PC-9 (cell line): ENCODE measurements around the gene SLC43A1. TPM values are rescaled to one million over a fixed set of nuclear protein-coding genes. Genes with fewer than 3 reads are reported as not detected.

Experiments used
- BruUV-seq: library from RNA; stranded (reverse); fragments of 400-500 nt; replicated peaks from 2 replicates; lab custom pipeline; 2021; lab: Mats Ljungman, UMichigan
- CTCF ChIA-PET: fragments of 300-600 bp; sonication (Branson Sonifier 250); formaldehyde crosslinking; loops from one replicate; lab custom pipeline; 2022; ENCODE audit warnings: antibody characterized with exemption; lab: Charles Lee
- POLR2A ChIA-PET: fragments of 300-600 bp; sonication (Branson Sonifier 250); formaldehyde crosslinking; loops from one replicate; lab custom pipeline; 2022; ENCODE audit warnings: antibody characterized with exemption; ENCODE audit not compliant: unreplicated experiment; lab: Charles Lee
- DNase-seq, 2 experiments: peaks; one replicate each; pipeline versions ENCODE4 v3.0.0 to v3.0.0-alpha.2; 2015 to 2022; ENCODE audit warnings: mixed read lengths in 1 of 2
- H2AFZ ChIP-seq: fragments of 200-600 bp; sonication (generic); 2 replicates; pipeline ENCODE4 v1.8.1; 2017; ENCODE audit warnings: antibody characterized with exemption
- H3F3A ChIP-seq: fragments of 200-600 bp; sonication (generic); 2 replicates; pipeline ENCODE4 v1.8.1; 2017; ENCODE audit warnings: antibody characterized with exemption, mild to moderate bottlenecking, low read depth; ENCODE audit not compliant: insufficient read depth
- H3K27ac ChIP-seq: fragments of 200-600 bp; sonication (generic); 2 replicates; pipeline ENCODE4 v1.6.1; 2016; ENCODE audit warnings: mixed run types
- H3K27me3 ChIP-seq: fragments of 200-600 bp; sonication (generic); 2 replicates; pipeline ENCODE4 v1.6.1; 2016; ENCODE audit warnings: low read depth, mixed run types; ENCODE audit not compliant: insufficient read depth
- H3K36me3 ChIP-seq: fragments of 200-600 bp; sonication (generic); 2 replicates; pipeline ENCODE4 v1.6.1; 2016; ENCODE audit warnings: low read depth, mixed run types
- H3K4me1 ChIP-seq: fragments of 200-600 bp; sonication (generic); replicated peaks from 2 replicates; pipeline ENCODE4 v1.6.1; 2016; ENCODE audit warnings: mixed run types; ENCODE audit not compliant: insufficient read depth
- H3K4me2 ChIP-seq: fragments of 200-600 bp; sonication (generic); 2 replicates; pipeline ENCODE4 v1.6.1; 2017; ENCODE audit warnings: mixed run types
- H3K4me3 ChIP-seq: fragments of 200-600 bp; sonication (generic); 2 replicates; pipeline ENCODE4 v1.6.1; 2016; ENCODE audit warnings: mixed run types
- H3K79me2 ChIP-seq: fragments of 200-600 bp; sonication (generic); 2 replicates; pipeline ENCODE4 v1.6.1; 2017; ENCODE audit warnings: low read depth, mixed run types
- H3K9me2 ChIP-seq: fragments of 200-600 bp; sonication (generic); 2 replicates; pipeline ENCODE4 v1.8.1; 2017; ENCODE audit warnings: mild to moderate bottlenecking; ENCODE audit not compliant: insufficient read depth
- H3K9me3 ChIP-seq: fragments of 200-600 bp; sonication (generic); 2 replicates; pipeline ENCODE4 v1.8.1; 2016; ENCODE audit warnings: low read depth; ENCODE audit not compliant: insufficient read depth
- H4K20me1 ChIP-seq: fragments of 200-600 bp; sonication (generic); 2 replicates; pipeline ENCODE4 v1.8.1; 2017; ENCODE audit not compliant: insufficient read depth
- EZH2 ChIP-seq: fragments of 200-600 bp; sonication (generic); IDR thresholded peaks from 2 replicates; pipeline ENCODE4 v1.8.0; 2017; ENCODE audit warnings: antibody characterized with exemption, low read depth
- intact Hi-C: fragments of 100-400 bp; cut with micrococcal nuclease; formaldehyde crosslinking; loops from one replicate; pipeline ENCODE4 v1.10.0; 2022; ENCODE audit not compliant: unreplicated experiment
- total RNA-seq: library from RNA; stranded (reverse); gene quantifications from 2 replicates; pipeline ENCODE4 v1.2.3, GENCODE V29; 2021
- TF ChIP-seq, protein P1 (sequence below): fragments of 200-600 bp; sonication (generic); conservative IDR thresholded peaks from 2 replicates; pipeline ENCODE4 v1.6.1; 2017; ENCODE audit warnings: mixed run types, antibody characterized with exemption, mild to moderate bottlenecking, moderate library complexity

Gene SLC43A1
- total RNA-seq, 1 experiment from 2014 or later: 4.0 TPM

DNA sequence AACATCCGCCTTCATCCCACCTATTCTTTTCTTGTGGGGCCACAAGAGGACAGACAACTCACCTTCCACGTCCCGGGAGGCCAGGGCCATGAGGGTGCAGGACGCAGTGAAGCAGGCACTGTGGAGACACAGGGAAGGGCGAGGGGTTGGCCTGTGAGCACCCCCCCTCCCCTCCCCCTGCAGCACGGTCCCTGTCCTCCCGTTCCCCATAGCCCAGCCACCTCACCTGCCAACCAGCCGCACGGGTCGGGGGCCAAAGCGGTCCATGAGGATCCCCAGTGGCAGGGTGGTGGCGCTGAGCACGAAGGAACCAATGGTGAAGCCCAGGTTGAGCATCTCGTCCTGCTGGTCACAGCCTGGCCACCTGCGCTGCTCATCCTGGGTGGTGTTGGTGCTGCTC lies 14.6 kb downstream of the SLC43A1 start:
- Histone ChIP-seq H3K9me2 (no peaks in the 10 kb centered on the region), H2AFZ (no peak overlapping the region), H3K27me3 (no peaks in the 10 kb centered on the region), H4K20me1 (no peaks in the 10 kb centered on the region), H3K36me3 (no peaks in the 10 kb centered on the region), H3K4me1 (peaks cover 57% of the 10 kb centered on the region), H3K79me2 (no peaks in the 10 kb centered on the region), H3F3A (peaks cover 27% of the 10 kb centered on the region), H3K27ac (no peak overlapping the region), H3K4me3 (no peak overlapping the region), H3K9me3 (no peaks in the 10 kb centered on the region), H3K4me2 (no peak overlapping the region)
- TF ChIP-seq EZH2: no peak
- TF ChIP-seq, protein P1, sequence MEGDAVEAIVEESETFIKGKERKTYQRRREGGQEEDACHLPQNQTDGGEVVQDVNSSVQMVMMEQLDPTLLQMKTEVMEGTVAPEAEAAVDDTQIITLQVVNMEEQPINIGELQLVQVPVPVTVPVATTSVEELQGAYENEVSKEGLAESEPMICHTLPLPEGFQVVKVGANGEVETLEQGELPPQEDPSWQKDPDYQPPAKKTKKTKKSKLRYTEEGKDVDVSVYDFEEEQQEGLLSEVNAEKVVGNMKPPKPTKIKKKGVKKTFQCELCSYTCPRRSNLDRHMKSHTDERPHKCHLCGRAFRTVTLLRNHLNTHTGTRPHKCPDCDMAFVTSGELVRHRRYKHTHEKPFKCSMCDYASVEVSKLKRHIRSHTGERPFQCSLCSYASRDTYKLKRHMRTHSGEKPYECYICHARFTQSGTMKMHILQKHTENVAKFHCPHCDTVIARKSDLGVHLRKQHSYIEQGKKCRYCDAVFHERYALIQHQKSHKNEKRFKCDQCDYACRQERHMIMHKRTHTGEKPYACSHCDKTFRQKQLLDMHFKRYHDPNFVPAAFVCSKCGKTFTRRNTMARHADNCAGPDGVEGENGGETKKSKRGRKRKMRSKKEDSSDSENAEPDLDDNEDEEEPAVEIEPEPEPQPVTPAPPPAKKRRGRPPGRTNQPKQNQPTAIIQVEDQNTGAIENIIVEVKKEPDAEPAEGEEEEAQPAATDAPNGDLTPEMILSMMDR: no peak
- BruUV-seq: no TSS peak
- ChIA-PET POLR2A (no interaction called here), CTCF (interaction anchor here (2.1 kb wide), 1 partner anchor 8 kb away, joined by 22 read pairs; no protein-coding TSS in a partner anchor)
- intact Hi-C loops: no loop called here
- no peak for DNase-seq

DNA sequence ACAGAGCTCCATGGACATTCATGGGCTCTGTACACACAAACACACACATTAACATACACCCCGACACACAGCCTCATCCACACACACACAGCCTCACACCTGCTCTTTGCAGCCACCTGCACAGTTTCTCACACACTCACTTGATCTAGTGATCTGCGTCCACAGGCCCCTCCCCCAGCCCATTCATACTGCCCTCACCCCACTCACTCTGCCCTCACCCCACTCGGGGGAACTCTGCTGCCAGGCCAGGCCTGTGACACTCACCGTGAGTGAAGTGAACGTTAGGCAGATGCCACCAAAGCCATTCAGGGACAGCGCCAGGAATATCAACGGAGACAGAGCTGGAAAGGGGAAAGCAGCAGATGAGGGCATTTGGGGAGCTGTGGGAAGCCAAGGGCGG lies 15.0 kb downstream of the SLC43A1 start:
- H2AFZ ChIP-seq: no peak overlapping the region
- POLR2A ChIA-PET: no interaction called here
- H3K4me2 ChIP-seq: peak overlapping the region; percentile 93; the same call in 1 of the 2 replicates
- peaks cover 57% of the 10 kb centered on the region for H3K4me1 ChIP-seq
- intact Hi-C loops: no loop called here
- DNase-seq: no peak
- H3K9me3 ChIP-seq: no peaks in the 10 kb centered on the region
- CTCF ChIA-PET: no interaction called here
- H3K79me2 ChIP-seq: no peaks in the 10 kb centered on the region
- H3K4me3 ChIP-seq: no peak overlapping the region
- H3K27ac ChIP-seq: no peak overlapping the region
- no peaks in the 10 kb centered on the region for H4K20me1 ChIP-seq
- H3K36me3 ChIP-seq: no peaks in the 10 kb centered on the region
- BruUV-seq: no TSS peak
- no peak for TF ChIP-seq EZH2
- TF ChIP-seq, protein P1: no peak
- H3K27me3 ChIP-seq: no peaks in the 10 kb centered on the region
- no peaks in the 10 kb centered on the region for H3K9me2 ChIP-seq
- H3F3A ChIP-seq: peaks cover 27% of the 10 kb centered on the region

DNA sequence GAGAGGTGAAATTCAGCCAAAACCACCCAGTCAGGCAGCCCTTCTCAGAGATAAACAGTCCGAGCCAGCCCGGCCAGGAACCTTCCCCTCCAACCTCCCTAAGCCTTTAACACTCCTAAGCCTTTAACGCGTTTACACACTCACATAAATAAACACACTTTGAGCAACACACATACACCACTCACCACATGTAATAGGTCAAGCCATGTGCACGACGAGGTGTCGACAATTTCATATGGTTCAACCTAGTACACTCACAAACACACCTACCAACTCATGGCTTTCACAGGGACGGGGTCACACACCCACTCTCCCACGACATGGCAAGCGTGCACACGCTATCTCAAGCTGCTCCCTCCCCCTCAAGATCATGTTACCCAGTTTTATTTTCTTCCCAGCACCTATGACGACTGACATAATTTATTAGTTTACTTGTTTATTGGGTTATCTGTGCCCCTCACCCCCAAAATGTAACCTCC lies 15.5 kb downstream of the SLC43A1 start:
- H3K4me1 ChIP-seq: peaks cover 57% of the 10 kb centered on the region
- no peaks in the 10 kb centered on the region for H3K9me3 ChIP-seq
- H3K27ac ChIP-seq: no peak overlapping the region
- peak overlapping the region; percentile 93 for H3K4me2 ChIP-seq
- no peaks in the 10 kb centered on the region for H4K20me1 ChIP-seq
- CTCF ChIA-PET: no interaction called here
- peak overlapping the region; percentile 76; the same call in 1 of the 2 replicates for H2AFZ ChIP-seq
- H3K27me3 ChIP-seq: no peaks in the 10 kb centered on the region
- H3K36me3 ChIP-seq: no peaks in the 10 kb centered on the region
- POLR2A ChIA-PET: no interaction called here
- H3K4me3 ChIP-seq: peak overlapping the region; percentile 52; the same call in 1 of the 2 replicates
- intact Hi-C loops: no loop called here
- peaks cover 27% of the 10 kb centered on the region for H3F3A ChIP-seq
- no peaks in the 10 kb centered on the region for H3K79me2 ChIP-seq
- no peaks in the 10 kb centered on the region for H3K9me2 ChIP-seq
- no TSS peak for BruUV-seq
- TF ChIP-seq, protein P1: no peak
- no peak for TF ChIP-seq EZH2
- no peak for DNase-seq
